Endothelial cell of umbilical vein (primary cell): ENCODE data around the gene CSE1L. TPM values are rescaled to one million over a fixed set of nuclear protein-coding genes. Genes with fewer than 3 reads are reported as not detected.
"Not testable (repeated sequence)": the region's sequence is repeated elsewhere in the genome, so short reads cannot be mapped to it uniquely, and the experiment has no call there.

ENCODE experiments used
- BruUV-seq: library from RNA; stranded (reverse); fragments of 400-500 nt; replicated peaks from 2 replicates; lab custom pipeline; 2021; lab: Mats Ljungman, UMichigan
- CTCF ChIA-PET: fragments of 300-600, 350-600 bp; sonication (Branson Sonifier 250); formaldehyde crosslinking; loops from one replicate; lab custom pipeline; 2021; ENCODE audit warnings: antibody characterized with exemption, inconsistent platforms; lab: Charles Lee
- POLR2A ChIA-PET: fragments of 300-600, 350-600 bp; sonication (Branson Sonifier 250); formaldehyde crosslinking; loops from one replicate; lab custom pipeline; 2021; ENCODE audit warnings: antibody characterized with exemption, inconsistent platforms; lab: Charles Lee
- DNase-seq: peaks from one replicate; pipeline ENCODE4 v3.0.0-alpha.2; 2011; ENCODE audit warnings: low read depth, low spot score
- FAIRE-seq: peaks from 2 replicates; lab custom pipeline; 2011; peaks lifted over from hg19 to GRCh38; lab: Jason Lieb, UNC
- H2AFZ ChIP-seq: 2 replicates; pipeline ENCODE4 v1.6.0; 2012; ENCODE audit warnings: low read depth, low read length, control low read depth, inconsistent platforms
- H3K27ac ChIP-seq: 2 replicates; pipeline ENCODE4 v1.5.1; 2011; ENCODE audit warnings: low read depth, mild to moderate bottlenecking, control low read depth, low read length, moderate library complexity; ENCODE audit not compliant: insufficient read depth
- H3K27me3 ChIP-seq, 2 experiments: 2 replicates each; pipeline versions ENCODE4 v1.6.0 to v1.6.1; 2011; ENCODE audit warnings: low read length in 2 of 2, mixed read lengths in 1 of 2; ENCODE audit not compliant: control insufficient read depth in 2 of 2, insufficient read depth in 2 of 2
- H3K36me3 ChIP-seq, 2 experiments: 2 replicates in 1 of 2; 3 replicates in 1 of 2; pipeline ENCODE4 v1.5.1; 2011; ENCODE audit warnings: low read length in 2 of 2, mild to moderate bottlenecking in 1 of 2, moderate library complexity in 1 of 2; ENCODE audit not compliant: control insufficient read depth in 2 of 2, insufficient read depth in 2 of 2; ENCODE audit errors: extremely low read depth in 1 of 2
- H3K4me1 ChIP-seq: 3 replicates; pipeline ENCODE4 v1.5.1; 2011; ENCODE audit warnings: mild to moderate bottlenecking, low read length; ENCODE audit not compliant: control insufficient read depth, insufficient read depth; ENCODE audit errors: extremely low read depth
- H3K4me2 ChIP-seq: 2 replicates; pipeline ENCODE4 v1.6.1; 2011; ENCODE audit warnings: low read length, control low read depth, mixed read lengths; ENCODE audit not compliant: insufficient read depth
- H3K4me3 ChIP-seq, 3 experiments: fragments of 200-600 bp in 1 of 3; sonication (generic), shearing (Covaris generic) in 1 of 3; replicated peaks in 1 of 3; 2 replicates each; pipeline ENCODE4 v1.5.1; 2011 to 2016; ENCODE audit warnings: control low read depth in 3 of 3, low read length in 3 of 3, mild to moderate bottlenecking in 2 of 3, inconsistent platforms in 1 of 3, low read depth in 1 of 3, moderate library complexity in 1 of 3; ENCODE audit not compliant: insufficient read depth in 1 of 3
- H3K79me2 ChIP-seq: 2 replicates; pipeline ENCODE4 v1.6.0; 2012; ENCODE audit warnings: low read length, inconsistent platforms; ENCODE audit not compliant: control insufficient read depth, insufficient read depth
- H3K9ac ChIP-seq: replicated peaks from 2 replicates; pipeline ENCODE3; 2011; ENCODE audit warnings: low read length, control low read depth; ENCODE audit not compliant: insufficient read depth; ENCODE audit errors: extremely low read depth
- H3K9me1 ChIP-seq: replicated peaks from 3 replicates; pipeline ENCODE4 v1.6.0; 2011; ENCODE audit warnings: mild to moderate bottlenecking, low read length; ENCODE audit not compliant: control insufficient read depth, insufficient read depth; ENCODE audit errors: extremely low read depth
- H3K9me3 ChIP-seq: replicated peaks from 2 replicates; pipeline ENCODE4 v1.5.1; 2012; ENCODE audit warnings: low read length, inconsistent platforms; ENCODE audit not compliant: control insufficient read depth, insufficient read depth
- H4K20me1 ChIP-seq: replicated peaks from 2 replicates; pipeline ENCODE3; 2011; ENCODE audit warnings: mild to moderate bottlenecking, low read length; ENCODE audit not compliant: control insufficient read depth, insufficient read depth; ENCODE audit errors: extremely low read depth
- FOS ChIP-seq: IDR thresholded peaks from 2 replicates; pipeline ENCODE4 v1.6.1; 2011; ENCODE audit warnings: mild to moderate bottlenecking, low read length, moderate library complexity, borderline replicate concordance; ENCODE audit not compliant: insufficient read depth
- GATA2 ChIP-seq: IDR thresholded peaks from 2 replicates; pipeline ENCODE4 v1.7.0; 2011; ENCODE audit warnings: low read depth, mild to moderate bottlenecking, moderate library complexity, mixed read lengths, low read length; ENCODE audit not compliant: insufficient read length, insufficient read depth
- JUN ChIP-seq: IDR thresholded peaks from 2 replicates; pipeline ENCODE4 v1.6.1; 2011; ENCODE audit warnings: borderline replicate concordance, low read depth; ENCODE audit not compliant: insufficient read length, insufficient read depth
- MAX ChIP-seq: IDR thresholded peaks from 2 replicates; pipeline ENCODE4 v1.6.1; 2011; ENCODE audit not compliant: insufficient read depth, insufficient read length
- POLR2A ChIP-seq: IDR thresholded peaks from 2 replicates; pipeline ENCODE4 v1.6.1; 2012; ENCODE audit warnings: low read depth, mild to moderate bottlenecking, control low read depth, low read length
- POLR2AphosphoS5 ChIP-seq: IDR thresholded peaks from 2 replicates; pipeline ENCODE4 v1.6.1; 2012; ENCODE audit warnings: low read depth, mild to moderate bottlenecking, control low read depth, low read length, moderate library complexity; ENCODE audit not compliant: insufficient read depth
- dilution Hi-C: fragments of 300-500 bp; cut with MboI; formaldehyde crosslinking; loops from one replicate; pipeline ENCODE4 v1.15.0; 2019; ENCODE audit warnings: low sequenced_read_pairs; ENCODE audit not compliant: extremely low pct_ligation_motif_present
- intact Hi-C: fragments of 100-400 bp; cut with micrococcal nuclease; formaldehyde crosslinking; loops from one replicate; pipeline ENCODE4 v1.10.0; 2022
- polyA plus RNA-seq, 4 experiments: library from polyadenylated mRNA; depleted of rRNA in 3 of 4; stranded (reverse) in 3 of 4; unstranded in 1 of 4; fragments of >200 nt; gene quantifications; 2 replicates each; pipeline versions ENCODE4 v1.2.1 to v1.2.3, GENCODE V29; 2011 to 2012; ENCODE audit warnings: missing spikeins in 1 of 4
- total RNA-seq: library from RNA; stranded (reverse); gene quantifications from 2 replicates; pipeline ENCODE4 v1.2.3, GENCODE V29; 2021

CSE1L gene
- total and polyA plus RNA-seq, 2 donors (not counting 3 experiments of a cell fraction or from before 2014, with no cell fraction given), result 35.1 to 118 TPM

GRCh38 chr20:49103647-49104364 is 57.7 kb downstream of the CSE1L start:
- H3K27ac ChIP-seq, result no peak overlapping the region
- no peak overlapping the region for H3K4me3 ChIP-seq
- ChIA-PET CTCF (interaction anchor here (0.8 kb wide), 1 partner anchor 26 kb away, joined by 3 read pairs; no protein-coding TSS in a partner anchor), POLR2A (no interaction called here)
- H4K20me1 ChIP-seq, result no peaks in the 10 kb centered on the region
- no peak overlapping the region for H2AFZ ChIP-seq
- H3K9me1 ChIP-seq, result no peaks in the 10 kb centered on the region
- DNase-seq (no peak), FAIRE-seq (no peak)
- no peaks in the 10 kb centered on the region for H3K9me3 ChIP-seq
- H3K4me2 ChIP-seq, result no peak overlapping the region
- no peak overlapping the region for H3K9ac ChIP-seq
- no peaks in the 10 kb centered on the region for H3K27me3 ChIP-seq
- TF ChIP-seq GATA2, result no peak
- intact Hi-C loops, result no loop called here
- H3K4me1 ChIP-seq, result no peaks in the 10 kb centered on the region
- no TSS peak for BruUV-seq
- peaks cover 2% of the 10 kb centered on the region for H3K79me2 ChIP-seq
- dilution Hi-C loops, result no loop called here
- peaks cover 16 to 17% of the 10 kb centered on the region in 2 experiments for H3K36me3 ChIP-seq

- H3K9ac ChIP-seq, result no peak overlapping the region
- H3K79me2 ChIP-seq, result no peaks in the 10 kb centered on the region
- POLR2A ChIA-PET, result no interaction called here
- FAIRE-seq (no peak), DNase-seq (no peak)
- H3K9me1 ChIP-seq, result no peaks in the 10 kb centered on the region
- dilution Hi-C loops, result no loop called here
- BruUV-seq, result no TSS peak
- H3K36me3 ChIP-seq, result peaks cover 16 to 17% of the 10 kb centered on the region in 2 experiments
- no peak for TF ChIP-seq MAX
- TF ChIP-seq GATA2, result no peak
- TF ChIP-seq POLR2AphosphoS5, result no peak
- no peak for TF ChIP-seq POLR2A
- TF ChIP-seq JUN, result no peak
- TF ChIP-seq FOS, result no peak
- H3K4me2 ChIP-seq, result no peak overlapping the region
- no peaks in the 10 kb centered on the region for H3K9me3 ChIP-seq
- intact Hi-C loops, result no loop called here
- H3K27ac ChIP-seq, result no peak overlapping the region
- no peaks in the 10 kb centered on the region for H3K27me3 ChIP-seq
- H2AFZ ChIP-seq, result no peak overlapping the region
- H3K4me3 ChIP-seq, result no peak overlapping the region
- CTCF ChIA-PET, result interaction anchor here (0.8 kb wide), 1 partner anchor 26 kb away, joined by 3 read pairs; no protein-coding TSS in a partner anchor
- H3K4me1 ChIP-seq, result no peaks in the 10 kb centered on the region
- H4K20me1 ChIP-seq, result no peaks in the 10 kb centered on the region
Measured at GRCh38 chr20:49104365-49104648, 58.2 kb downstream of the CSE1L start.

DNA sequence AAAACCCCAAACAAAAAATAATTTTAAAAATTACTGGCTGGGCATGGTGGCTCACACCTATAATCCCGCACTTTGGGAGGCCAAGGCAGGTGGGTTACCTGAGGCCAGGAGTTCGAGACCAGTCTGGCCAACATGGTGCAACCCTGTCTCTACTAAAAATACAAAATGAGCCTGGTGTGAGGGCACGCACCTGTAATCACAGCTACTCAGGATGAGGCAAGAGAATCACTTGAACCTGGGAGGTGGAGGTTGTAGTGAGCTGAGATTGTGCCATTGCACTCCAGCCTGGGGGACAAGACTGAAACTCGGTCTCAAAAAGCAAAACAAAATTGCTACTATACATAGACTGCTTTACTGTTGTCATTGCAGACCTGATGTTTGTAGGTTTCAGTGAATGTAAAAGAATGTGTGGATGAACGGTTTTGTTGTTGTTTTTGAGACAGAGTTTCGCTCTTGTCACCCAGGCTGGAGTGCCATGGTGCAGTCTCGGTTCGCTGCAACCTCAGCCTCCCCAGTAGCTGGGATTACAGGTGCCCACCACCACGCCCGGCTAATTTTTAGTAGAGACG is 59.0 kb downstream of the CSE1L start:
- H3K4me1 ChIP-seq, H3K27me3 ChIP-seq, H3K4me2 ChIP-seq, H3K9me1 ChIP-seq, CTCF ChIA-PET, BruUV-seq, H4K20me1 ChIP-seq, H3K27ac ChIP-seq, H3K9me3 ChIP-seq, dilution Hi-C loops, intact Hi-C loops, DNase-seq, POLR2A ChIA-PET, H3K79me2 ChIP-seq, H3K4me3 ChIP-seq, H2AFZ ChIP-seq, H3K9ac ChIP-seq: not testable (repeated sequence)
- H3K36me3 ChIP-seq, result peaks cover 13 to 16% of the 10 kb centered on the region in 2 experiments
- peak; percentile 18 for FAIRE-seq
